Mammary epithelial cell (primary cell): Measurements from ENCODE around the gene OSBP2.

ENCODE experiments used
- CTCF ChIP-seq, 2 donors: IDR thresholded peaks in 1 of 2; conservative IDR thresholded peaks in 1 of 2; 2 replicates each; pipeline ENCODE4 v1.5.1; 2011 to 2012; ENCODE audit warnings: inconsistent platforms in 2 of 2, low read length in 2 of 2, mild to moderate bottlenecking in 2 of 2, control low read depth in 1 of 2, low read depth in 1 of 2; ENCODE audit not compliant: insufficient read depth in 1 of 2; ENCODE audit errors: extremely low read depth in 1 of 2
- EZH2 ChIP-seq: IDR thresholded peaks from 2 replicates; pipeline ENCODE4 v1.6.1; 2012; ENCODE audit warnings: low read length, inconsistent platforms, borderline replicate concordance

GRCh38 chr22:30866216-30866615 is 171.5 kb downstream of the OSBP2 start:
- no peak for TF ChIP-seq CTCF (conservative IDR thresholded peaks at IDR 0.05 in 1 of 2, IDR thresholded peaks at IDR 0.05 in 1 of 2; ENCODE audit: extremely low read depth in 1 of 2, insufficient read depth in 1 of 2, low read depth in 1 of 2, low read length in 2 of 2)
- TF ChIP-seq EZH2 = no peak
